ENCODE data around the gene COPZ2. TPM values are rescaled to one million over a fixed set of nuclear protein-coding genes. Genes with fewer than 3 reads are reported as not detected.
"Not testable (repeated sequence)": the region's sequence is repeated elsewhere in the genome, so short reads cannot be mapped to it uniquely, and the experiment has no call there.

The COPZ2 gene
- total RNA-seq, 1 experiment from 2014 or later = 15.4 TPM

- no peak for DNase-seq (ENCODE audit: low read depth)
Measured at GRCh38 chr17:48056246-48056745, 18.7 kb upstream of the COPZ2 start.

- peak; percentile 32 for DNase-seq (ENCODE audit: low read depth)
Measured at GRCh38 chr17:48055531-48056245, 18.1 kb upstream of the COPZ2 start.

GRCh38 chr17:48054238-48055185 lies 16.9 kb upstream of the COPZ2 start:
- no peak for DNase-seq (ENCODE audit: low read depth)

DNA sequence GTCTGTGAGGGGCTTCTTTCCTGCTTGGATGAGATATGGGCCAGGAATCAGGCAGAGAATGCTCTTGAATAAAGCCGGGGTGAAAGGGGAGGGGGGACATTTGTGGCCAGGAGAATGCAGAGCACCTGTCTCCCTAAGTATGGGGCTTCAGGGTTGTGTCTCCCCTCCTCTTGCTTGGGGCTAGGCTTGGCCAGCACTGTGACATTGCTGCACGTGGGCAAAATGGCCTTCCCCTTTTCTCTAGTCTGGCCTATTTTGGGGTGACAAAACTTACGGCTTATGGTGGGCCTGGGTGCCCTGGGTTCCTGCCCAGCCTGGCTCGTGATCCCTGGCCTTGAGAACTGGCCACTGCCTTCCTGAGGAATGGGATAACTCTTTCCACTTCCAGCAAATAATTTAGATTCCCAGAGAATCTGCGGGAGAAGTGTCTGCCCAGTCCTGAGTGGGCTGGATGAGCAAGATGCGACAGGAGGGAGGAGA lies 16.2 kb upstream of the COPZ2 start:
- DNase-seq (ENCODE audit: low read depth) = no peak

- DNase-seq (ENCODE audit: low read depth) = no peak
Measured at GRCh38 chr17:48052956-48053757, 15.6 kb upstream of the COPZ2 start.

DNA sequence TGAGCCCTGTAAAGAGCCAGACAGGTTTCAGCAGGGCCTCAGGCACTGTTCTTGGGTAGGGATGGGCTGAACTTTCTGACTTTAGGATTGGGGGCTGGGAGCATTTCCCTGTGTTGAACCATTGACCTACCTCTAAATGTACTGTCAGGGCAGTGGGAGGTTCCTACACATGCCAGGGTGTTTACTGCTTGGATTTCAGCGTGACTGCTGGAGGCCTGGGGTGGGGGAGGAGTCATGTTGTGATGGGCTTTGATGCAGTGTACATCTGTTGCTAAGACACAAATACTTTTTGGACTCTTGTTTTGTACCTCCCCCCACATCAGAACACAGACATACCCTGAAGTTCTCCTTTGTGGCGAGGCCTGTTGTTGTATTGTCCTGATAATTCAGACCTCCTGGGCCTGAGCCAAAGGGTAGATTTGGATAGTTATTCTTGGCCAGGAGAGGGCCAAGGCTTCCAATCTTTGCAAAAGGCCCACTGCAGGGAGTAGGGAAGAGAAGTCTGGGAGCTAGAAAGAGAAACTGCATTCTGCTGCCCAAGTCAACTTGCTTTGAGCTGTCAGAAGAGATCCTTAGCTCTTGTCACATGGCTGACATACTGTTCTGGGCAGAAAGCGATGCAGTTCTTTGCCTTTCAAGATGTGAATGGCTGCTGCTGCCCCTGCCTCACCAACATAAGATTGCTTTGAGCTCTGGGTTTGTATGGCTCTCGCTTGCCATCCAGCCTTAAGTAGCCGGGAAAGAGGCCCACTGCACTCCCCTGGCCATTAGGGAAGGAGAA lies 14.3 kb upstream of the COPZ2 start:
- no peak for DNase-seq (ENCODE audit: low read depth)

DNA sequence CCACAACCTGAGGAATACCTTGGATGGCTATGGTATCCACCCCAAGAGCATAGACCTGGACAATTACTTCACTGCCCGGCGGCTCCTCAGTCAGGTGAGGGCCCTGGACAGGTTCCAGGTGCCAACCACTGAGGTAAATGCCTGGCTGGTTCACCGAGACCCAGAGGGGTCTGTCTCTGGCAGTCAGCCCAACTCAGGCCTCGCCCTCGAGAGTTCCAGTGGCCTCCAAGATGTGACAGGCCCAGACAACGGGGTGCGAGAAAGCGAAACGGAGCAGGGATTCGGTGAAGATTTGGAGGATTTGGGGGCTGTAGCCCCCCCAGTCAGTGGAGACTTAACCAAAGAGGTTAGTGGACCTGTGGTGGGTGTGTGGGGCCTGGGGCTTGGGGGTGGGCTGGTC lies 13.7 kb upstream of the COPZ2 start:
- no peak for DNase-seq (ENCODE audit: low read depth)

GRCh38 chr17:48048384-48049126 lies 11.0 kb upstream of the COPZ2 start:
- peak; percentile 91 for DNase-seq (ENCODE audit: low read depth)

DNA sequence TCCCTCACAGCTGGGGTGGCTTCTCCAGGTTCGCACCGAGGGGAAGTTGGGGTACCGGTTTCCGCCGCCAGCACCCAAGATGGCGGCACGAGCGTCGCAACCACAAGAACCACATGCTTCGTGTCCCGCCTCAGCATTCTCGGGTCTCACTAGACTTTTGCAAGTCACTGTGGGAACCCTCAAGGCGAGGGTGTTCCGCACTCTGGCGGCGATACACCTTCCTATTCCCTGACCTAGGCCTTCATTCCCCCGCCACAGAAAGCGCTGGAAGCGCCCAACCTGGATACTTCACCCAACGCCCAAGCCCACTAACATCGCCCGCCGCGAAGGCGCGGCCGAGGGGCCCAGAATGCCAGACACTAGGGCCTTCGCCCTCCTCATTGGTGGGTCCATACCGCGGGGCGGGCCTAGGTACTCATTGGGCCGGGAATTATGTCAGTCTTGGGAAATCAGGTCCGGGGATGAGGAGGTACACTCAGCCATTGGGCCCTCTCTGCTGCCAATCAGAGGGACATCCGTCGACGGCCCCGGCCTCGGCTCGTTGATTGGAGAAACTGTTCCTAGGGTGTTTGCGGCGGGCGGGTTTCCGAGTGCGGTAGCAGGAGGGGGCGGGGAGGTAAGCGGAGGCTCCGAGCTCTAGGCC lies 10.3 kb upstream of the COPZ2 start, which contains the start of gene NFE2L1:
NFE2L1 (plus strand) TSS at position 619 of the 643 bp plus-strand sequence. CDS start 2,760 bp downstream, outside the sequence.
- peak; percentile 100 for DNase-seq (ENCODE audit: low read depth)

DNA sequence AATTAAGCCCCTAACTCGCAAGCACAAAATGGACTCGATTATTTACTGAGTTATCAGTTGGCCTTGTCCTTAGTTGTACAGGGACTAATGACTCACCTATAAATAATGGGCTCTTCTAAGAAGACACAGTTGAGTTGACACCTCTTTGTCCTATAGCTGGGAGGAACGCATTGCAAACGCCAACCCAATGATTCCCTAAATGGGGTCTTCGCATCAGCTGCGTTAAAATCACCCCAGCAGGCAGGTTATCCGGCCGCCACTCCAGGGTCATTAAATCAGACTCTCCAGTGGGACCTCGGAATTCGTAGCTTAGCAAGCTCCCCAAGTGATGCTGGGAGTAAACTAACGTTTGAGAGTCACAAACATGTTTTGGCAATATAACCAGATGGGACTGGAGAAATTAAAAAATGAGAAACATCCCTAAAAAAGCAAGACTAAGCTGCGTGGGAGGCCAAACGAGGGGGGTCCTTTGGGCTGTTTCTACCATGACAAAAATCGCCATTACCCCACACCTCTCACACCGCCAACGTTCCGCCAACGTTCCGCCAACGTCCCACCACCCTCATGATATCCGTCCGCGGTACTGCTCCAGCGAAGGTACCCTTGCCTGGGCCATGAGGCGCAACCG lies 9.6 kb upstream of the COPZ2 start:
- DNase-seq (ENCODE audit: low read depth) = peak; percentile 25

DNA sequence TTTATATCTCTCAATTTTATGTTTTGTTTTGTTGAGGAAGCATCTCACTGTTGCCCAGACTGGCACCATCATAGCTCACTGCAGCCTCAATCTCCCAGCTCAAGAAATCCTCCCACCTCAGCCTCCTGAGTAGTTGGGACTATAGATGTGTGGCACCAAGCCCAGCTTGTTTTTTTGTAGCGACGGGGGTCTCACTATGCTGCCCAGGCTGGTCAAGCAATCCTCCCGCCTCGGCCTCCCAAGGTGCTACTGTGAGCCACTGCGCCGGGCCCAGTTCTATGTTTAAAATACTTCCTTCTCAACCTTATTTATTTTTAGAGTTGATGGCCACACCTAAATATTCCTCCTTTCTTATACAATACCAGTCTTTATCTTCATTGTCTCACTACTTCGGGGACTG lies 8.7 kb upstream of the COPZ2 start:
- no peak for DNase-seq (ENCODE audit: low read depth)

DNA sequence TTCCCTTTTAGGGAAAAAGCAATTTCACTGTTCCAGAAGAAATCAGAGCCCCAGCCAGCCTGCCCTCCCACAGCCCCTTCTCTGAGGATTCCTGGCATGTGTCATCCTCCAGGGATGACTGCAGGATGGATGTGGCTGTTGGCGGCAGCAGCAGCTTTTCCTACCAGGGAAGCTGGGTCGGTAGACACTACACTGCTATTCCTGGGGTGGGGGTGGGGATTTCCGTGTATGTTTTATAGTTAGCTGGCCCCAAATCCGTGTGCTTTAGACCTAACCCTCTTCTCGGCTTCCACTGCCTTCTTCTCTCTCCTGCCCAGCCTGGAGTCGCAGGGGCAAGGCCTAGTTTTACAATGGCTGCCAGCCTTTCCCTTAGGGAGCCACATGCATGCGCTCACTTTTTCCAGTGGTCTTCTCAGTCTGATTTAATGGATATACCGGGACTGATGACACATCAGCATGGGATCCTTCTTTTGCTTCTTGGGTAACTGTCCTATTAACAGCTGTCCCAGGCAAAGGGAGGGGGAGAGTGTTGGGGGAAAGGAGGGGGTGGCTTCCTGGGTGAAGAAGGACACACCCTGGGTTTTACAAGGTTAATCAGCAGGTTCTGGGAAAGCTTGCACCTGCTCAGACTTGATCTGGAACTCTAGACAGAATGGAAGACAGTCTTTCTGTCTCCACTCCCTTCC lies 7.9 kb upstream of the COPZ2 start:
- DNase-seq (ENCODE audit: low read depth) = no peak

GRCh38 chr17:48044851-48045250 lies 7.3 kb upstream of the COPZ2 start:
- DNase-seq (ENCODE audit: low read depth) = no peak

DNA sequence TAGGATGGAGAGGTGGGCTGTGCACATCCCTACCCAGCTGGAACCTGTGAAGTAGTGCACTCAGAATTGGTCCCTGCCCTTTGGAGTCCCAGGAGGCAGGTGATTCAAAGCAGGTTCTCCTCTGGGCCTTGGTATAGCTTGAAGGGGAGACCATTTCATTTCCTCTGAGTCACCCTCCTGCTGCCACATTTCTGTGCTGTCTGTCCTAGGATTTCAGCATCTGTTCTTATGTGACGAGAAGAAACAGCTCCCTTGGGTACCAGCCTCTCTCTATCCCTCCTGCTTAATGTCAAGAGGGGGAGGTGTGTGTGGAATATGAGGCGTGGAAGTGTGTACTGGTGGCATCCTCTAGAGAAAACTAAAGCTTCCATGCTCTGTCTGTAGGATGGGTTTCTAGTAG lies 5.6 kb upstream of the COPZ2 start:
- DNase-seq (ENCODE audit: low read depth) = peak; percentile 62

GRCh38 chr17:48038687-48039086 lies 1.1 kb upstream of the COPZ2 start:
- DNase-seq (ENCODE audit: low read depth) = no peak

DNA sequence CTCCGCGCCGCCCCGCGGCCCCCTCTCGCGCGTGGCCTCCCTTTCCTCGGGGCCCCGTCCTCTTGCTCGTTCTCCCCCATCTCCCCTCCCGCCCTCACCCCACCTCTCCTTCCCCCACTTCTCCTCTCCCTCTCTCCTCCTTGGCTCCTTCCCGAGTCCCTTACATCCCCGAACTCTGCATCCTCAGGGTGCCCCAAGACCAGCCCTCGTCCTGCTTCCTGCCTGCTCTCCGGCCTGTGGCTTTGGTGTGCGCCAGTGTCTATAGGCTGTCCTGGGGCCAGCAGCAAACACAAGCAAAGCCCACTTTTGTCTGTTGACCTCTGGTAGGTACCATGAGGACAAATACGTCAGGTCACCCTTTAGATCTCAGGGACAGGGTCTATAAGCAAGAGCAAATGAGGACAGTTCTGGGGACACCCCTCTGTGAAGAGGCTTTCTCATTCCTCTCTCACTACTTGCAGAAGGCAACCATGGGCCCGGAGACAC lies 284 bp upstream of the COPZ2 start:
- no peak for DNase-seq (ENCODE audit: low read depth)

DNA sequence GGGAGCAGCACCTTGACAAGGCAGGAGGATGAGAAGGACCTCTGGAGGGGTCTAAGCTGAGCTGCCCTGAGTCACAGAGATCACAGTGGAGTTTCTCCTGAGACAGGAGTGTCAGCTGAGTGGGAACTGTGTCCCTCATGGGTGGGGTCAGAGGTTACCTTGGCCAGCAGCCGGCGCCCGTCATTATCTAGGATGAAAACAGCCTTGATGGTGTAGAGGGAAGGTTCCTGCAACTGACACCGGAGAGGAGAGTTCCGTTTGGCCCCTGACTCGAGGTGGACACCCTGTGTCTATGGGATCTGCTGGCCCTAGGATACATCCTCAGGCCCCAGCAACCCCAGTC lies 933 bp downstream of the COPZ2 start:
- no peak for DNase-seq (ENCODE audit: low read depth)

- DNase-seq (ENCODE audit: low read depth) = not testable (repeated sequence)
Measured at GRCh38 chr17:48034734-48035133, 2.9 kb downstream of the COPZ2 start.

All from HT1080 (cell line).